Kidney tubule cell (primary cell): ENCODE data around the gene CACHD1.
A peak's percentile ranks its signal among the peaks of the same experiment; 100 is the strongest.
"Not testable (repeated sequence)": the region's sequence is repeated elsewhere in the genome, so short reads cannot be mapped to it uniquely, and the experiment has no call there.

Experiments used
- DNase-seq: peaks from one replicate; pipeline ENCODE4 v3.0.0-alpha.2; 2018; ENCODE audit warnings: low spot score

The CACHD1 gene

GRCh38 chr1:64594446-64594845 lies 124.5 kb downstream of the CACHD1 start:
- DNase-seq: no peak

- no peak for DNase-seq
Observed at GRCh38 chr1:64595871-64596515, 126.1 kb downstream of the CACHD1 start.

GRCh38 chr1:64597113-64597512 lies 127.2 kb downstream of the CACHD1 start:
- DNase-seq: no peak

- DNase-seq: peak; percentile 85
Observed at GRCh38 chr1:64598100-64598571, 128.2 kb downstream of the CACHD1 start.

GRCh38 chr1:64599242-64599641 lies 129.3 kb downstream of the CACHD1 start:
- DNase-seq: no peak

GRCh38 chr1:64601207-64601606 lies 131.3 kb downstream of the CACHD1 start:
- DNase-seq: no peak

GRCh38 chr1:64608005-64608650 lies 138.2 kb downstream of the CACHD1 start:
- no peak for DNase-seq

- no peak for DNase-seq
Observed at GRCh38 chr1:64608651-64609048, 138.7 kb downstream of the CACHD1 start.

- not testable (repeated sequence) for DNase-seq
Observed at GRCh38 chr1:64610950-64611349, 141.0 kb downstream of the CACHD1 start.

- DNase-seq: no peak
Observed at GRCh38 chr1:64616039-64616438, 146.1 kb downstream of the CACHD1 start.

- DNase-seq: peak; percentile 98
Observed at GRCh38 chr1:64623750-64624191, 153.8 kb downstream of the CACHD1 start.

- peak; percentile 79 for DNase-seq
Observed at GRCh38 chr1:64624218-64624713, 154.3 kb downstream of the CACHD1 start.

- DNase-seq: no peak
Observed at GRCh38 chr1:64624808-64625207, 154.9 kb downstream of the CACHD1 start.

- no peak for DNase-seq
Observed at GRCh38 chr1:64630611-64631010, 160.7 kb downstream of the CACHD1 start.

- no peak for DNase-seq
Observed at GRCh38 chr1:64631346-64632034, 161.6 kb downstream of the CACHD1 start.

GRCh38 chr1:64632936-64633335 lies 163.0 kb downstream of the CACHD1 start:
- no peak for DNase-seq

GRCh38 chr1:64645735-64646134 lies 175.8 kb downstream of the CACHD1 start:
- DNase-seq: no peak

- DNase-seq: no peak
Observed at GRCh38 chr1:64650411-64650810, 180.5 kb downstream of the CACHD1 start.

GRCh38 chr1:64651841-64652240 lies 181.9 kb downstream of the CACHD1 start:
- no peak for DNase-seq

GRCh38 chr1:64653466-64653865 lies 183.5 kb downstream of the CACHD1 start:
- DNase-seq: no peak

- DNase-seq: peak; percentile 13
Observed at GRCh38 chr1:64654519-64655341, 184.8 kb downstream of the CACHD1 start.

- DNase-seq: no peak
Observed at GRCh38 chr1:64655861-64656260, 185.9 kb downstream of the CACHD1 start.
